NT2/D1 (cell line): ENCODE data around the gene TSPAN14.

Experiments used
- YY1 ChIP-seq: IDR thresholded peaks from 2 replicates; pipeline ENCODE4 v1.6.1; 2011; ENCODE audit not compliant: insufficient read length, insufficient read depth
- ZNF274 ChIP-seq: IDR thresholded peaks from 2 replicates; pipeline ENCODE4 v1.6.1; 2011; ENCODE audit warnings: mild to moderate bottlenecking, low read depth, low read length

GRCh38 chr10:80571352-80571751, 117.2 kb downstream of the TSPAN14 start:
- TF ChIP-seq ZNF274 (no peak), YY1 (no peak)
